Thyroid gland (tissue), 4 donors: Measurements from ENCODE around the gene CTSE. TPM values are rescaled to one million over a fixed set of nuclear protein-coding genes. Genes with fewer than 3 reads are reported as not detected.
"Not testable (repeated sequence)": the region's sequence is repeated elsewhere in the genome, so short reads cannot be mapped to it uniquely, and the experiment has no call there.

Experiments used
- DNase-seq, 2 donors: peaks; one replicate each; pipeline ENCODE4 v3.0.0-alpha.2; 2019
- H3K27ac ChIP-seq, 3 donors: fragments of 200-600 bp; sonication (generic); 1 replicate in 2 of 3; 2 replicates in 1 of 3; pipeline ENCODE4 v1.5.1; 2016 to 2019; ENCODE audit warnings: mild to moderate bottlenecking in 1 of 3, moderate library complexity in 1 of 3
- H3K27me3 ChIP-seq: fragments of 200-600 bp; sonication (generic); one replicate; pipeline ENCODE4 v1.5.1; 2019
- H3K36me3 ChIP-seq, 2 donors: fragments of 200-600 bp; sonication (generic); one replicate each; pipeline ENCODE4 v1.5.1; 2016 to 2019
- H3K4me1 ChIP-seq, 2 donors: fragments of 200-600 bp; sonication (generic); one replicate each; pipeline ENCODE4 v1.5.1; 2017 to 2019
- H3K4me3 ChIP-seq, 3 donors: fragments of 200-600 bp; sonication (generic); replicated peaks in 1 of 3; 1 replicate in 2 of 3; 2 replicates in 1 of 3; pipeline ENCODE4 v1.5.1; 2016; ENCODE audit warnings: mild to moderate bottlenecking in 1 of 3
- H3K9me3 ChIP-seq: fragments of 200-600 bp; sonication (generic); one replicate; pipeline ENCODE4 v1.5.1; 2017
- CTCF ChIP-seq, 6 experiments: fragments of 200-600 bp in 3 of 6; fragments of 450-650 bp in 3 of 6; sonication (generic) in 3 of 6; IDR thresholded peaks; one replicate each; pipeline ENCODE4 v1.5.1; 2016 to 2019; ENCODE audit warnings: antibody characterized with exemption in 6 of 6, mild to moderate bottlenecking in 2 of 6, inconsistent platforms in 1 of 6, moderate library complexity in 1 of 6
- POLR2A ChIP-seq, 2 donors: fragments of 450-650 bp; IDR thresholded peaks; one replicate each; pipeline ENCODE4 v1.6.1; 2017; ENCODE audit warnings: antibody characterized with exemption in 2 of 2, mild to moderate bottlenecking in 2 of 2, moderate library complexity in 1 of 2
- WGBS, 2 donors: methylation state at CpG; one replicate each; pipeline ENCODE4 v1.1.5; 2017; 5-methylcytosine and 5-hydroxymethylcytosine counted together
- intact Hi-C: fragments of 100-400 bp; cut with DNase I; formaldehyde crosslinking; loops from one replicate; pipeline ENCODE4 v1.15.1; 2023
- total RNA-seq, 4 donors: library from RNA; depleted of rRNA; stranded (reverse); fragments of >200 nt; gene quantifications; one replicate each; pipeline ENCODE4 v1.2.3, GENCODE V29; 2016

The CTSE gene
- total RNA-seq, 4 donors from 2014 or later = 3.6 to 38.2 (median 19.0) TPM

GRCh38 chr1:206066479-206067171, 42.9 kb upstream of the CTSE start:
- H3K9me3 ChIP-seq = no peaks in the 10 kb centered on the region
- intact Hi-C loops = no loop called here
- TF ChIP-seq POLR2A (IDR thresholded peaks at IDR 0.05) (no peak), CTCF (IDR thresholded peaks at IDR 0.05) (no peak)
- H3K27ac ChIP-seq = no peak overlapping the region
- no peak overlapping the region for H3K4me3 ChIP-seq
- no peaks in the 10 kb centered on the region for H3K36me3 ChIP-seq
- no peaks in the 10 kb centered on the region for H3K27me3 ChIP-seq
- DNase-seq = no peak
- peaks cover 0 to 10% of the 10 kb centered on the region in 2 donors for H3K4me1 ChIP-seq
- WGBS, 2 donors = 80 to 87% methylated on average over 5 of the region's 6 CpGs

GRCh38 chr1:206065547-206066145, 42.0 kb upstream of the CTSE start:
- no peaks in the 10 kb centered on the region for H3K36me3 ChIP-seq
- H3K4me1 ChIP-seq = peaks cover 0 to 10% of the 10 kb centered on the region in 2 donors
- no peak overlapping the region for H3K4me3 ChIP-seq
- intact Hi-C loops = no loop called here
- TF ChIP-seq POLR2A (IDR thresholded peaks at IDR 0.05) (no peak), CTCF (IDR thresholded peaks at IDR 0.05) (no peak)
- H3K9me3 ChIP-seq = no peaks in the 10 kb centered on the region
- DNase-seq = no peak
- H3K27ac ChIP-seq = no peak overlapping the region
- WGBS, 2 donors = 88 to 95% methylated on average over 4 of the region's 4 CpGs
- no peaks in the 10 kb centered on the region for H3K27me3 ChIP-seq

DNA sequence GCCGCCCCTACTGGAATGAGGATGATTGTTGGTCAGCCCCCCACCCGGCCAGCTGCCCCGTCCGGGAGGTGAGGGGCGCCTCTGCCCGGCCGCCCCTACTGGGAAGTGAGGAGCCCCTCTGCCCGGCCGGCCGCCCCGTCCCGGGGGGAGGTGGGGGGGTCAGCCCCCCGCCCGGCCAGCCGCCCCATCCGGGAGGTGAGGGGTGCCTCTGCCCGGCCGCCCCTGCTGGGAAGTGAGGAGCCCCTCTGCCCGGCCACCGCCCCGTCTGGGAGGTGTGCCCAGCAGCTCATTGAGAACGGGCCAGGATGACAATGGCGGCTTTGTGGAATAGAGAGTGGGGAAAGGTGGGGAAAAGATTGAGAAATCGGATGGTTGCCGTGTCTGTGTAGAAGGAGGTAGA, 40.8 kb upstream of the CTSE start:
- 94 to 96% methylated on average over 7 of the region's 25 CpGs for WGBS, 2 donors
- H3K4me3 ChIP-seq, intact Hi-C loops, DNase-seq, H3K27ac ChIP-seq, H3K36me3 ChIP-seq, H3K9me3 ChIP-seq, H3K27me3 ChIP-seq: not testable (repeated sequence)
- peaks cover 0 to 10% of the 10 kb centered on the region in 2 donors for H3K4me1 ChIP-seq

- H3K27me3 ChIP-seq, H3K9me3 ChIP-seq, intact Hi-C loops, DNase-seq, H3K27ac ChIP-seq, H3K36me3 ChIP-seq, H3K4me3 ChIP-seq: not testable (repeated sequence)
- peaks cover 0 to 10% of the 10 kb centered on the region in 2 donors for H3K4me1 ChIP-seq
- 96% methylated on average over 5 of the region's 35 CpGs; no CpG with 5 or more reads in 1 of the 2 donors for WGBS, 2 donors
These were observed 40.3 kb upstream of the CTSE start for GRCh38 chr1:206064001-206064400.

DNA sequence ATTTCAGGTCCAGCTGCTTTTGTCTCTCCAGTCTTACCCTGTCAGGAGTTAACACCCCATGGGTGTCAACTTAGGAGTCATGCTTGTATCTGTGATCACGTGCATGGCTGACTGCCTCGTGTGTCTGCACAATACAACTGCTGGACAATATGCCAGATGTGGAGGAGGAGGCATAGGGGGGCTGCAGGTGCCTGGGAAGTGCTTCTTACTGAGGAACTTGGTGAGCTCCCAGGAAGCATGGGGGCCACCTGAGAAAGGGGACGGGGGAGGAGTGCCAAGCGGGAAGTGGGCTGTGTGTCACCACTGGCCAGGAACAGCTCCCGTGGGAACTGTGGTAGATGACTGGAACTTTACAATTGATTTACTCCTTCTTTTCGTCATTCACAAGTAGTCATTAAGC, 38.8 kb upstream of the CTSE start:
- 64 to 82% methylated on average over 5 to 6 of the region's 6 CpGs for WGBS, 2 donors
- DNase-seq = no peak
- Histone ChIP-seq H3K36me3 (no peaks in the 10 kb centered on the region), H3K4me3 (no peak overlapping the region), H3K9me3 (no peaks in the 10 kb centered on the region), H3K27ac (no peak overlapping the region), H3K4me1 (peaks cover 0 to 3% of the 10 kb centered on the region in 2 donors), H3K27me3 (no peaks in the 10 kb centered on the region)
- no peak for TF ChIP-seq CTCF (IDR thresholded peaks at IDR 0.05)
- TF ChIP-seq POLR2A (IDR thresholded peaks at IDR 0.05) = no peak
- intact Hi-C loops = no loop called here

- Histone ChIP-seq H3K9me3 (no peaks in the 10 kb centered on the region), H3K27me3 (no peaks in the 10 kb centered on the region), H3K4me3 (no peak overlapping the region), H3K36me3 (no peaks in the 10 kb centered on the region), H3K27ac (no peak overlapping the region), H3K4me1 (no peaks in the 10 kb centered on the region)
- 93 to 97% methylated on average over 3 of the region's 3 CpGs for WGBS, 2 donors
- no peak for DNase-seq
- TF ChIP-seq CTCF (IDR thresholded peaks at IDR 0.05) = no peak
- intact Hi-C loops = no loop called here
These were observed 37.1 kb upstream of the CTSE start for GRCh38 chr1:206060844-206061243.
